ENCODE data around the gene PPP1R3F. TPM values are rescaled to one million over a fixed set of nuclear protein-coding genes. Genes with fewer than 3 reads are reported as not detected.
"Not testable (repeated sequence)": the region's sequence is repeated elsewhere in the genome, so short reads cannot be mapped to it uniquely, and the experiment has no call there.

Gene PPP1R3F
- total RNA-seq, 1 donor from 2014 or later = 12.6 TPM

DNA sequence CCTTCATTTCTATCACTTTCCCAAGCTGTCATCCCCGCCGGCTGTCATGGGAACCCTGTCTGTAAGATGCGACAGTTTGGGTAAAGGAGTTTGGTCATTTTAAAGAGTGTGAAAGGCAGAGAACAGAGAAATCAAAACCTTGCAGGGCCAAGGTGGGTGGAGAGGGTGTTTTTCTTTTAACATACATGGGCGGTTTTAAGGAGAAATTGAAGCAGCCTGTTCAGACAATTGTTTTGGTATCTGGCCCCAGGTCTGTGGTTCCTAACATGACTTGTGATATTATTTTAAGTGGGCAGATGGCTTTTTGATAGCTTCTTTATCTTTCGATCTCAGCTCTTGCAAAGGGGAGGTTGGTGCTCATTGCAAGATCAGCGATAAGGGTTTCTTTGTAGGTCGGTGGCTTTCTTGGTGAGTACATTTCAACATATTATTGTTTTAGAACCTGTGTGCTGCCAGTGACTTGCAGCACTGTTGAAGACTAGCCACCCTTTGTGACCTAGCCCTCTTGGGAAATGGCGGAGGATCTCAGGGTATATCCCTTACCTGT, 3.7 kb downstream of the PPP1R3F start:
- no peak for DNase-seq

DNA sequence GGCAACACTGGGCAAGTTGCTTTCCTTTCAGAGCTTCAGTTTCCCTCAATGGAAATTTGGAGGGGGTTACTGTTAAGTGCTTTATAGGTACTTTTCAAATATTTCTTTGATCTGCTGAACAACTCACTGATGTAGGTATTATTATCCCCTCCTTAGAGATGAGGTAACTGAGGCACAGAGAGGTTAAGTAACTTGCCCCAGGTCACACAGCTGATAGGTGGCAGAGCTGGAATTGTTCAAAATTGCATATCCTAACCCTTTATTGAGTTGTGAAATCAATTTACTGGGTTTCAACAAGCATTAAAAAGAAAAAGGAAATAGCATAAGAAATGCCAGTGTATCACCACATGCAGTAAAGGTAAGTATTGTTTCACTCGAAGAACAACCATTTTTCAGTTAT, 6.6 kb downstream of the PPP1R3F start:
- DNase-seq = no peak

DNA sequence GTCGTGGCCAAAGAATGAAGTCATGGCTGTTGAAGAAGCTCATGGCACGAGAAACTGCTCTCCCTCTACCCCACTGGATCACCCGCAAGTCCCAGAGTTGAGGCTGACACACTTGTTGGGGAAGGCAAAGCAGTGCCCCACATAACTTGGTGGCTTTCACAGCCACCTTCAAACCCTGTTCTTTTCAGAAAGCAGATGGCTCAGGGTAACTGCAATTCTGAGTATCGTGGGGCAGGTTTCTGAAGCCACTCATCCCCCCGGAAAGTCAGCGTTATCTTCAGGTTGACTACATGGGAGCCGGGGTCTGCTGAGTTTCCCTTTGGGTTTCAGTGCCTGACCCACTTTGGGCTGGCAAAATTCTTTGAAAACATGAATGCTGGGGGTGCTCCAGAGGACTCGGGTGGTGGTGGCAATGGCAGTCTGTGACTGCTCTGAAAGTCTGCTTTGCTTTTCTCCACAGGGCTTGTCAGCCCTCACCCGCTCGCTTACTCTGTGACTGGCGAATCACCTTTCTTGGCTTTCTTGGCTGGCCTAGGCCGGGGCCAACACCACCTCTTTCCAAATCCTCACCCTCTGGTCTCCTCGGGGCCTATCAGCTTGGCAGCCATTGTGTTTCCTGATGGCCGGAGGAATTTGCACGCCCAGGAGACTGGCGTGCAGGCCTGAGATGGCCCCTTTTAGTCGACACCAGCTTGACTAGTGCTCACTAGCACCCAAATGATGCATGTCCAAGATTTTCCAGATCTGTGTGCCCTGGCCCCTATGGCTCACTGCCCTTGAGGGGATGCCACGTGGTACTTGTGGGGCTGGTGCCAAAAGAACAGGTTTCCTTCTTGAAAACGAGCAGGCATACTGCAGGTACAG, 7.3 kb downstream of the PPP1R3F start:
- no peak for DNase-seq

DNA sequence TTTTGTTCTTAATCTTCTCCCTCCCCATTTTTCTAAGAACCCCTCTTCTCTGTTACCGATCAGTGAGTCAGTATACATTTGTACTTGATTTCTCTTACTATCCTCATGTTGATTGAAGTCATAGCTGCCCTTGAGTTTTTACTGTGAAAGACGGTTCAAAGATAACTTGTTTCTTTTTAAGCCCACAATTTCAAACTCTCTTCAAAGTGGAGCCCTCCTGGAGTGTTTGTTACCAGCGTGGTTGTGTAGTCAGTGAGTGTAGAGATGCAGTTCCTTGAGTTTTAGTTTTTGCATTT, 7.9 kb downstream of the PPP1R3F start:
- DNase-seq = no peak

DNA sequence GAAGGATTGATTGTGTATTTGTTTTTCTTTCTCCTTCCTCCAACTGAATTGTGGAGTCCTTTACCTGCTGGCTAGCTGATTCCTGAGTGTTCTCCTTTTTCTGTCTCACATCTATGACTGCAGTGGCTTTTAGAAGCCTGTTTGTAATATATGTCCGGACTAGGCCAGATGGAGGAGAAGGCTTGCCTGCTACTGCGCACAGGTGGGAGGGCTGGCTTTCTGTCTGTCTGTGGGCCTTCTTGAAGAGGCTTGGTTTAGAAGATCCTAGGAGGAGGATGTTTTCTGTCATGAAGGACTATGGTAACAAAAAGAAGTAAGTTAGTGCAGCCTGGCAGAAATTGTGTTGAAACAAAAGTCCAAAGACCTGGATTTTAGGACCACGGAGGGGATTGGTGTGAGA, 8.5 kb downstream of the PPP1R3F start:
- no peak for DNase-seq

DNA sequence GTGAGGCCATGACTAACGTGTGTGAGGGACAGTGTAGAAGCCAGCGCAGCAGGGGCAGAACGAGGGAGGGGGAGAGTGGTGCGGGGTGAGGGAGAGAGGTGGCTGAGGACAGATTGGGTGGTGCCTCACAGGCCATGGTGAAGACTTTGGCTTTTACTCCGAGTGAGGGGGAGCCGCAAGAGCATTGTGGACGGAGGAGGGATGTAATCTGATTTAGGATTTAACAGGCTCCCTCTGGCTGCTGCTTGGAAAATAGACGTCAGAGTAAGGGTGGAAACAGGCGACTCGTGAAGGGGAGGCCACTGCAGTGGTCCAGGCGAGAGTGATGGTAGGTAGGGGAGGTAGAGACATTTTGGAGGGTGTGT, 13.0 kb downstream of the PPP1R3F start:
- DNase-seq = peak; percentile 10

DNA sequence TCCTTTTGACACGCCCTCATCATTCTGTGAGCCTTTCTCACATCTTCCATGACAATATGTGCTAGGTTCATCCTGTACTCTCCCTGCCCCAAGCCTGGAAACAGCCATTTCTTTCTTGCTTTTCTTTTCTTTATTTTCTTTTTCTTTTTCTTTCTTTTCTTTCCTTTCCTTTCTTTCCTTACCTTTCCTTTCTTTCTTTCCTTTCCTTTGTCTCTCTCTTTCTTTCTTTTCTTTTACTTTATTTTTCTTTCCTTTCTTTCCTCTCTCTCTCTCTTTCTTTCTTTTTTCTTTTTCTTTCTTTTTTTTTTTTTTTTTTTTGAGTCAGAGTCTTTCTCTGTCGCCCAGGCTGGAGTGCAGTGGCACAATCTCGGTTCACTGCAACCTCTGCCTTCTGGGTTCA, 14.6 kb downstream of the PPP1R3F start:
- DNase-seq = no peak

DNA sequence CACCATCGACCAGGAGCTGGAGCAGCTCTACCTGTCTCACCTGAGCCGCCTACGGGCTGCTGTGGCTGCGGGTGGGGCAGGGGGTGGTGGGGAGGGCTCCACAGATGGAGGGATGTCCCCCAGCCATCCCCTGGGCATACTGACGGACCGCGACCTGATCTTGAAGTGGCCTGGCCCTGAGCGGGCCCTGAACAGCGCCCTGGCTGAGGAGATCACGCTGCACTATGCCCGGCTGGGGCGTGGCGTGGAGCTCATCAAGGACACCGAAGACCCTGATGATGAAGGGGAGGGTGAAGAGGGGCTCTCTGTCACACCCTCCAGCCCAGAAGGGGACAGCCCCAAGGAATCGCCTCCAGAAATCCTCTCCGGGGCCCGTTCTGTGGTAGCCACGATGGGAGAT, 16.5 kb downstream of the PPP1R3F start:
- no peak for DNase-seq

DNA sequence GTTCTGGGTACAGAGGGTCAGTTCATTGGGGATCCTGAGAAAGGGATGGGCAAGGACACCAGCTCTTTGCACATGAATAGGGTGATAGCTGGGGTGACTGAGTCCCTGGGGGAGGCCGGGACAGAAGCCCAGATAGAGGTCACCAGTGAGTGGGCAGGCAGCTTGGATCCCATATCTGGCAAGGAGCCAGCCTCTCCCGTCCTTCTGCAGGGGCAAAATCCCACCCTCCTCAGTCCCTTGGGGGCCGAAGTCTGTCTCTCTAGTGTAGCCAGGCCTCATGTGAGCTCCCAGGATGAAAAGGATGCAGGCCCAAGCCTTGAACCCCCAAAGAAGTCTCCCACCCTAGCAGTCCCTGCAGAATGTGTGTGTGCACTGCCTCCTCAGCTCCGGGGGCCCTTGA, 17.0 kb downstream of the PPP1R3F start:
- DNase-seq = no peak

DNA sequence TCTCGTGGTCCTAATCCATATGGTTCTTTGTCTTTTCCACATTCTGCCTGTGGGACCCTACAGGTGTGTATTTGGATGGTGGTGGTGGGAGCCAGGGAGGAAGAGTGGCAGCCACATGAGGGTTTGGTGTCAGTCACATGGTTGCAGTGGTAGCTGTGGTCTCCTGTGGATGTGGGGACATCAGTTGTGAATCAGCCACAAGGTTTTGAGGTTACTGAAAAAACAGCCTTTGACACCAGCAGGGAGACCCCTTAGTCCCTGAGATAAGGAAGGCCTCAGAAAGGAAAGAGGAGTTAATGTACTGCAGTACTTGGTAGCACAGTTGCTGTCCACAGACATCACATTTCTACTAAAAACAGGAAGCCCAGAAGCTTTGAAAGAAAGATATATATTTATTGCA, 18.1 kb downstream of the PPP1R3F start:
- no peak for DNase-seq

DNA sequence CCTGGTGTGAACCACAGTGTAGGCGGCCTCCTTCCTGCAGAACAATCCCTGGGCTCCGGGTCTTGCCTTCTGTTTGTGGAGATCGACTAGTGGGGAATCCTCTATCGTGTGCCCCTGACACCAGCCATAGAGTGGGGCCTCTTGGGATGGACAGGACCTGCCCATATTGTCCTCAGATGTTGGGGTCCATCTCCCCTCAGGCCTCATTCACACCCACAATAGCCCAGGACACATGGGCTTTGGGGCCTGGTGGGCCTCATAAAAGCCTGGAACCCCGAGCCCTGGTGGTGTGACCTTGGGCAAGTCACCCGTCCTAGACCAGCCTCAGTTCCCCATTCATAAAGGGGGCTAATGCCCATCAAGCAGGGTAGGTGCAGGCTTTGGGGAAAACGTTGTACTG, 20.6 kb downstream of the PPP1R3F start:
- DNase-seq = no peak

DNA sequence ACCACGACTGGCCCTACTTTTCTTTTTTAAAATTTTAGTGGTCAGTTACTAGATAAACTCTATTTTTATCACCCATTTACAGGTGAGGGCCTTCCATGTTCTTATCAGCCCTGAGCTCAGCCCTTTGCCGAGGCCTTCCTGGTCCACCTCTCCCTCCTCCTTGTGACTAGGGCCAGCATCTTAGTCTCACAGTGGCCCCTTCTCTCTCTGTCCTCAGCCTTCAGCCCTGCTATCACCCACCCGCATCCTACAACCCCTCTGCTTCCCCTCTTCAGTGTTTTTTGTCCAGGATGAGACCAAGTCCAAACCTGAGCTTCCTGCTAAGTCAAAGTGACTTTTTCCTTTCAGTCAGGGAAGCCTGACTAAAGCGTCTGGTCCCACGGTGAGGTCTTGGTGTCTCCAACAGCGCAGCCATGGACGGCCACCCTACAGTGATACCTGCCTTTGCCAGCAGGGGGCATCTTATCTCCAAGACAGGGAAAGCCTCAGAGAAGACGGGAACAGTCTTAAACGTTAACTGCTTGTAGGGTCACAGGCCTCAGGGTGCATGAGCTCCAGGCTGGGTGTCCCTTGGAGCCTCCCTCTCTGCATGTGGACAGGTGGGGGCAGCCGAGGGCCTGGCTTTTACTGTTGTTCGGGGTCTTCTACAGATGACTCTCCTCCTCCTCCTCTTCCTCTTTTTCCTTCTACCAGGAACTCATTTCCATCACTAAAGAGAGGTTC, 22.2 kb downstream of the PPP1R3F start:
- DNase-seq = no peak

DNA sequence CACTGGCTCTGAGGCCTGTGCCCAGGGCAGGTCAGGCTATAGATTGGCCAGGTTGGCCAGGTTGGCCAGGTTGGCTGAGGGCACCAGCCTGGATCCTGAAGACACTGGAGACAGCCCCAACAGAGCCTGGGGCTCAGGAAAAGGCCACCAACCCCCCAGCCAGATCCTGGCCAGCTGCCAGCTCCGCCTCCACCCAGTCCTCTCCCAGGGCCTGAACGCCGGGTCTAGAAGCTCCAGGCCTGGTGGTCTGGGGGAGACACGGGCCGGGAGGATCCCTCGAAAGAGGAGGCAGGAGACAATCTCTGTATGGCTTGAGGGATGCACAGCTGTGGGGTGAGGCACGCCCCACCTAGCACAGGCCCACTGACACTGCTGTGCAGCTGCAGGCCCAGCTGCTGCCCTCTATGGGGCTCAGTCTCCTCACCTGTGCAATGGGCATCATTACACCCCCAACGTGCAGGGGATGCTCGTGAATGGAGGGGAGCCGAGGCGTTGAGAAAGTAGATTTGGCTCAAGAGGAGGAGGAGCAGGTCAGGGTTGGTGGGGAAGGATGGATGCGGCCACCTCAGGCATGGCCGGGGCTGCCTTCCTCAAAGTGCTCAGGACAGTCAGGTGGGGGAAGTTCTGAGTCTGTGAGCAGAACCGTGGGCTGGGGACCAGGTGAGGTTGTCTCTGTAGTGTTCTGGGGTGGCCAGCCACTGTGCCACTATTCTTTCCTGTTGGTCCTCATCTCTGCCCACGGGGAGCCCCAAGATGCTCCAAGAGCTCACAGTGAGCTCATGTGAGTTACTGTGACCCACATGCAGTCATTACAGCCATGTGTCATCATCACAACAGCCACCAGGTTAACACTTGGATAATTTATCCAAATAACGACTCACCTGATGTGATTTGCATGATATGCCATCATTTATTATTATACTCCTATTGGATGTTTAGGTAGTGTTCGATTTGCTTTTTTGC, 23.1 kb downstream of the PPP1R3F start:
- no peak for DNase-seq

DNA sequence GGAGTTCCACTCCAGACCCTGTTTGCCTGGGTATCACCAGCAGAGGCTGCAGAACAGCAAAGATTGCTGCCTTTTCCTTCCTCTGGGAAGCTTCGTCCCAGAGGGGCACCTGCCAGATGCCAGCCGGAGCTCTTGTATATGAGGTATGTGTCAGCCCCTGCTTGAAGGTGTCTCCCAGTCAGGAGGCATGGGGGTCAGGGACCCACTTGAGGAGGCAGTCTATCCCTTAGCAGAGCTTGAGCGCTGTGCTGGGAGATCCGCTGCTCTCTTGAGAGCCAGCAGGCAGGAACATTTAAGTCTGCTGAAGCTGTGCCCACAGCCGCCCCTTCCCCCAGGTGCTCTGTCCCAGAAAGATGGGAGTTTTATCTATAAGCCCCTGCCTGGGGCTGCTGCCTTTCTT, 29.7 kb downstream of the PPP1R3F start:
- not testable (repeated sequence) for DNase-seq

DNA sequence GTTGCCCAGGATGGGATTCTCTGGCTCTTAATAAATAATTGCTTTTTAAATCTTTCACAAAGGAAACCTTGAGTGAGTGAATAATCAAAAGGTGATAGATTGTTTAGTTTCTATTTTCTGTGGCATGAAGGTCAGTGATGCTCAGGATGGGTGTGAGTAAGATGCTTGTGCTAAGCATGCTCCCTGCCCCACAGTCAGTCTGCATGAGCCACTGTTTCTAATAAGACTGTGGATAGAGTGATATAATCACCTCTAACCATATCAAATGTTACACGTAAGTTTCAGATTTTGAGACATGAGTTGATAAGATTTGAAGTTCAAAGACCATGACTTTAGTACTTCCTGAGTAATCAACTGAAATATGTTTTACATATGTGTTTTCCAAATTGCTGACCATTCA, 31.1 kb downstream of the PPP1R3F start:
- no peak for DNase-seq

DNA sequence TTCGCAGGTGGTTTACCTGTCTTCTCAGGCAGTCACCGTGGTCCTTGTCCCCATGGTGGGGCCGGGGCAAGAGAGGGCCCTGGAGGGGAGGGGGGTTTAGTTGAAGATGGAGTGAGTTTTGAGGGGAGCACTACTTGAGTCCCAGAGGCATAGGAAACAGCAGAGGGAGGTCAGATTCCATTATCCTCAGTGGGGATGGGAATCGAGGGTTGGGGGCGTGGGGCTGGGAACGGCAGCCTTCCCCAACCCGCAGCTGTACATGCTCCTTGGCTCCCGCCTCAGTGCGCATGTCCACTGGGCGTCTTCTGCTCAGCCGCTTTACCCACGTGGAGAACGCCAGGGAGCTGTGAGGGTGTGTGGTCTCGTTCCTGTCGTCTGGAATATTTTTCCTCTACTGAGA, 33.8 kb downstream of the PPP1R3F start, which contains the start of gene GAGE10:
Gene GAGE10 (plus strand): TSS at position 301 of the 400 bp plus-strand sequence. CDS start 1,214 bp downstream, outside the sequence.
- no peak for DNase-seq

DNA sequence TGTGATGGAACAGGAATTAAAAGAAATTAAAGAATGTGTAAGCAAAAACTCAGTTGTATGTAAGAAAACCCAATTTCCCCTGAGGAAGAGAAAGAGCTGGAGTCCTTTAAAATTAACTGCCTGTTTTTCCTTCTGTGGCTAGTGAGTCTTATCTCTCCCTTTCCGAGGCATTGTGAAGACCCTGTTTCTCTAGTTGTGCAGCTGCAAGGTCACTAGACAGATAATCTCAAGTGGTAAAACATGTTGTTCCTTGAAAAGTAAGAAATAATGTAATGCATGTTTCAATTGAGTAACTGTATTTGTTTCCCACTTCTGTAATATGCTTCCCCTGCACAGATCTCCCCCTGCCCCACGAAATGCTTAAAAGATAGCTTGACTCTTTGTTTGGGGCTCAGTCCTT, 38.2 kb downstream of the PPP1R3F start:
- not testable (repeated sequence) for DNase-seq

DNA sequence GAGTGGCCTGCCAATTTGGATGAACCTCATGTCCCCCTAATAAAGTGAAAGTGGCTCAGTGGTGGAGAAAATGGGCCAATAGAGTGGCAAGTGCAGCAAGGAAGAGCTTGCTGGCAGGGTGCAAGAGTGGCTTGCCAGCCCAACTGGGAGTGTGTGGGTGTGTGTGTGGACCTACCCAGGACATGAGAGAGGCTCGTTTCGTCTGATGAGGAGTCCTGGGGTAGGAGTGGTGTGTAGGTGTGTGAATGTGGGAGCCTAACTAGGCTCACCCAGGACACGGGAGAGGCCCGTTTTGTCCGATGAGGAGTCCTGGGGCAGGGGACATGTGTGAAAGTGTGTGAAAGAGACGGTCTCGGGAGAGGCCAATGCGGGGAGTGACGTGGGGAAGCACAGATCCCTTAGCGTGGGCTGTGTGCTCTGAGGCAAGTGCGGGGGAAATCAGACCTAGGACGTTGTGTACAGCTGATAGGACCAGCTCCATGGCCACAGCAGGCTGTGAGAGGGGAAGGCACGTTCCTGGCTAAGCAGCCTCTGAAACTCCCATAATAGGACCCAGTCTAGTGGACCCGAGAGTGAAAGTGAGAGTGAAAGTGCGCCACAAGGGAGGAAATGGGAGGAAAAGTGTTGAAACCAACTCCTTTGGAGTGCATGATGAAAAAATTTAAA, 39.1 kb downstream of the PPP1R3F start:
- DNase-seq = no peak

DNA sequence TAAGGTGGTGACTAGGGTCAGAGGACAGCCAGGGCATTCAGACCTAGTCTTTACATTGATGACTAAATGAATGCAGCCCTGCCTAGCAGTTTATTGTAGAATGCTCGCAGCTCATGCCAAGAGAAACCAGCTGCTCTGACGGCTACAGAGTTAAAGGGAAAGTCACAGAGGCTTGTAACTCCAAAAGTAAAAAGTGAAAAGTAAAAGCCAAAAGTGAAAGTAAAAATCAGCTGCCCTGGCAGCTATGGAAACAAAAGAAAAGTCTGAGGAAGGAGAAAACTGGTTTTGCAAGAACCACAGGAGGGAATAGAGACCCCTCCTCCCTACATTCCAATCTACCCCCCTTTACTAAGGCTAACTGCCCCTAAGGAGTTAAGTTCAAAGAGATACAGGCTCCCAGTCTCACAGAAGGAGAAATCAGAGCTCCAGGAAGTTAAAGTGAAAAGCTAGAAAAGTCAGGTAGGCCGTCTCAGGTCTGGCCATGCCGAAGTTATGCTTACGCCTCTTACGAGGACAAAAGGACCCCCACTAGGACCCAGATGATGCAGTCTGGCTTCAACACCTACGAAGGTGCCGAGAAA, 39.9 kb downstream of the PPP1R3F start:
- no peak for DNase-seq

DNA sequence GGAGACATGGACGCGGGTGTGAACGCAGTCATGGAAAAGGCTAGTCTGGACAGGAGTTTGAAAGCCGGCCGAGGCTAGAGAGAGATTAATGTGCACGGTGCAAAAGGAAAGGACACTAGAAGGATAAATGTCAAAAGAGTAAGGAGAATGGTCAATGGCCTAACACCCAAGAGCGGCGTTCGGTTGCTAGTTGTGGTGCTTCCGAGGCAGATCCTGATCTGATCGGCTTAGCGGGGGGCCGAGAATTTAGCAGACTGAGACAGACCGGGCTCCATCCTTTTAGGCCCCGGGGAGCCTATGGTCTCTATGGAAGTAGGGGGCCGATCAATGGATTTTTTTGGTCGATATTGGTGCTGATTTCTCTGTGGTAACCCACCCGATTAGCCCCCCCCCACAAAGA, 40.8 kb downstream of the PPP1R3F start:
- no peak for DNase-seq

DNA sequence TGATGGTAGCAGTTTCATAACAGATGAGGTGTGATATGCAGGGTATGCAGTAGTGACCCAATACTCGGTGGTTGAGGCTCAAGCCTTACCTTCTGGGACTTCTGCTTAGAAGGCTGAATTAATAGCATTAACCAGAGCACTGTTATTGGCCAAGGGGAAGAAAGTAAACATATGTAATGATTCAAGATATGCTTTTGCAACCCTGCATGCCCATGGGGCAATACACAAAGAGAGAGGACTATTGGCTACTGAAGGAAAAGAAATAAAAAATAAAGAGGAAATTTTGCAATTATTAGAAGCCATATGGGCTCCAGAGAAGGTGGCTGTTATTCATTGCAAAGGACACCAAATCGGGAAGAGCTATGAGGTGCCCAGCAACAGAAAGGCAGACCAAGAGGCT, 42.6 kb downstream of the PPP1R3F start:
- no peak for DNase-seq

DNA sequence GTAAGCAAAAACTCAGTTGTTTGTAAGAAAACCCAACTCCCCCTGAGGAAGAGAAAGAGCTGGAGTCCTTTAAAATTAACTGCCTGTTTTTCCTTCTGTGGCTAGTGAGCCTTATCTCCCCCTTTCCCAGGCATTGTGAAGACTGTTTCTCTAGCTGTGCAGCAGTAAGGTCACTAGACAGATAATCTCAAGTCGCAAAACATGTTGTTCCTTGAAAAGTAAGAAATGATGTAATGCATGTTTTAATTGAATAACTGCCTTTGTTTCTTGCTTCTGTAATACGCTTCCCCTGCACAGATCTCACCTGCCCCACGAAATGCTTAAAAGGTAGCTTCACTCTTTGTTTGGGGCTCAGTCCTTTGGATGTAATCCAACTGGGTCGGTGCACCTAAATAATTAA, 46.5 kb downstream of the PPP1R3F start:
- DNase-seq = no peak
